ENCODE results near the gene FITM1.

DNA sequence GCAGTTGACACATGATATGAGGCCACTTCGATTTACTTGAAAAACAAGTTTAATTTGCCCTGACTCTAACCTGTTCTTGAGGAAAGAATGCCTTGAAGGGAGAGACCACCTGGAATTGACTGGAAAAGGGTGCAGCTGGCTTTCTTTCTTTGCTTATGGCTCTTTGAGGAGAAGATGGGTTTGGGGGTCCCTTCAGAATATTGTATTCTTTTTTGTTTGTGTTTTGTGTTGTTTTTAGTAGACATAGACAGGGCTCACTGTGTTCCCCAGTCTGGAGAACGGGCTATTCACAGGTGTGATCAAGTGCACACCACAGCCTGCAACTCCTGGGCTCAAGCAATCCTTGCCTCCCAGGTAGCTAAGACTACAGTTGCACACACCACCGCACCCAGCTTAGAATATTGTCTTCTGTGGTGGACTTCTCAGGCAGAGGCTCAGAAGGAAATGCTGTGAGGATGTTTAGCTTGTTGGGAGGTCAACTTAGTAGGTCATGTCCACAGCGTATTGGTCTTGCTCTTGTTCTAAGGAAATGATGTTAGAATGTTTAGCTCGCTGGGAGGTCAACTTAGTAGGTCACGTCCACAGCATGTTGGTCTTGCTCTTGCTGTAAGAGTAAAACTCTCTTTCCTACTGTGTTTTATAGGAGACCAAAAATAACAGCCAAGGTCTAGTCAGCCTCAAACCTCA is 14.2 kb upstream of the FITM1 start:
- no peak for TF ChIP-seq POLR2A (IDR thresholded peaks at IDR 0.05)
- TF ChIP-seq, protein P1, sequence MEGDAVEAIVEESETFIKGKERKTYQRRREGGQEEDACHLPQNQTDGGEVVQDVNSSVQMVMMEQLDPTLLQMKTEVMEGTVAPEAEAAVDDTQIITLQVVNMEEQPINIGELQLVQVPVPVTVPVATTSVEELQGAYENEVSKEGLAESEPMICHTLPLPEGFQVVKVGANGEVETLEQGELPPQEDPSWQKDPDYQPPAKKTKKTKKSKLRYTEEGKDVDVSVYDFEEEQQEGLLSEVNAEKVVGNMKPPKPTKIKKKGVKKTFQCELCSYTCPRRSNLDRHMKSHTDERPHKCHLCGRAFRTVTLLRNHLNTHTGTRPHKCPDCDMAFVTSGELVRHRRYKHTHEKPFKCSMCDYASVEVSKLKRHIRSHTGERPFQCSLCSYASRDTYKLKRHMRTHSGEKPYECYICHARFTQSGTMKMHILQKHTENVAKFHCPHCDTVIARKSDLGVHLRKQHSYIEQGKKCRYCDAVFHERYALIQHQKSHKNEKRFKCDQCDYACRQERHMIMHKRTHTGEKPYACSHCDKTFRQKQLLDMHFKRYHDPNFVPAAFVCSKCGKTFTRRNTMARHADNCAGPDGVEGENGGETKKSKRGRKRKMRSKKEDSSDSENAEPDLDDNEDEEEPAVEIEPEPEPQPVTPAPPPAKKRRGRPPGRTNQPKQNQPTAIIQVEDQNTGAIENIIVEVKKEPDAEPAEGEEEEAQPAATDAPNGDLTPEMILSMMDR (IDR thresholded peaks at IDR 0.05), result no peak
